GM19035 (cell line): ENCODE measurements around the gene HOXA5.

ENCODE experiments used
- ATAC-seq: cut with Tn5 transposase; IDR thresholded peaks from one replicate; pipeline ENCODE4 v1.9.1; 2021; ENCODE audit not compliant: unreplicated experiment

HOXA5 gene

GRCh38 chr7:27182861-27183681 is 39.6 kb upstream of the HOXA5 start:
- no peak for ATAC-seq

GRCh38 chr7:27182285-27182841 is 38.9 kb upstream of the HOXA5 start:
- ATAC-seq, result no peak

GRCh38 chr7:27181795-27182275 is 38.4 kb upstream of the HOXA5 start:
- no peak for ATAC-seq

GRCh38 chr7:27180431-27181420 is 37.2 kb upstream of the HOXA5 start:
- no peak for ATAC-seq

- ATAC-seq, result no peak
Observed at GRCh38 chr7:27179503-27180430, 36.3 kb upstream of the HOXA5 start.

- no peak for ATAC-seq
Observed at GRCh38 chr7:27179030-27179429, 35.5 kb upstream of the HOXA5 start.

- no peak for ATAC-seq
Observed at GRCh38 chr7:27178366-27178765, 34.9 kb upstream of the HOXA5 start.

GRCh38 chr7:27177795-27178320 is 34.4 kb upstream of the HOXA5 start:
- ATAC-seq, result no peak

- no peak for ATAC-seq
Observed at GRCh38 chr7:27176962-27177794, 33.7 kb upstream of the HOXA5 start.

- ATAC-seq, result no peak
Observed at GRCh38 chr7:27176524-27176845, 33.0 kb upstream of the HOXA5 start.

GRCh38 chr7:27175626-27176523 is 32.4 kb upstream of the HOXA5 start:
- no peak for ATAC-seq

GRCh38 chr7:27174874-27175625 is 31.6 kb upstream of the HOXA5 start:
- ATAC-seq, result no peak

- no peak for ATAC-seq
Observed at GRCh38 chr7:27173956-27174873, 30.7 kb upstream of the HOXA5 start, which contains the start of gene HOXA10. Gene HOXA10 (minus strand): TSS chr7:27174320. CDS start chr7:27174306, 14 bp downstream.

- no peak for ATAC-seq
Observed at GRCh38 chr7:27173511-27173955, 30.1 kb upstream of the HOXA5 start.

- no peak for ATAC-seq
Observed at GRCh38 chr7:27172823-27173510, 29.5 kb upstream of the HOXA5 start.

- no peak for ATAC-seq
Observed at GRCh38 chr7:27172315-27172774, 28.9 kb upstream of the HOXA5 start.
